ENCODE measurements around the gene NMT2. TPM values are rescaled to one million over a fixed set of nuclear protein-coding genes. Genes with fewer than 3 reads are reported as not detected.
A peak's percentile ranks its signal among the peaks of the same experiment; 100 is the strongest.

The NMT2 gene
- total RNA-seq, 2 experiments from 2014 or later = 30.2 to 36.5 TPM

- CTCF ChIA-PET = no interaction called here
- H3K4me1 Mint-ChIP-seq (ENCODE audit: low read depth) = peaks cover 5% of the 10 kb centered on the region
These were observed 10.0 kb downstream of the NMT2 start for GRCh38 chr10:15158448-15158847.

GRCh38 chr10:15155978-15156656 is 12.4 kb downstream of the NMT2 start:
- no peak overlapping the region for H3K27ac Mint-ChIP-seq
- ChIA-PET CTCF (no interaction called here), POLR2A (no interaction called here)
- peaks cover 28% of the 10 kb centered on the region for H3K36me3 Mint-ChIP-seq (ENCODE audit: low read depth)
- H3K4me1 Mint-ChIP-seq (ENCODE audit: low read depth) = peaks cover 2% of the 10 kb centered on the region
- ATAC-seq (no peak), DNase-seq (no peak)
- no peaks in the 10 kb centered on the region for H3K27me3 Mint-ChIP-seq (ENCODE audit: low read depth)
- H3K9me3 Mint-ChIP-seq (ENCODE audit: insufficient read depth) = no peaks in the 10 kb centered on the region
- no peak overlapping the region for H3K4me3 Mint-ChIP-seq

More at GRCh38 chr10:15158448-15158847, 10.0 kb downstream of the NMT2 start:
- Mint-ChIP-seq H3K27me3 (ENCODE audit: low read depth) (no peaks in the 10 kb centered on the region), H3K27ac (no peak overlapping the region), H3K4me3 (no peak overlapping the region), H3K36me3 (ENCODE audit: low read depth) (peaks cover 27% of the 10 kb centered on the region), H3K9me3 (ENCODE audit: insufficient read depth) (no peaks in the 10 kb centered on the region)
- POLR2A ChIA-PET = no interaction called here
- ATAC-seq (no peak), DNase-seq (no peak)

GRCh38 chr10:15152556-15152955 is 15.9 kb downstream of the NMT2 start:
- Mint-ChIP-seq H3K9me3 (ENCODE audit: insufficient read depth) (no peaks in the 10 kb centered on the region), H3K36me3 (ENCODE audit: low read depth) (peaks cover 23% of the 10 kb centered on the region), H3K4me1 (ENCODE audit: low read depth) (no peaks in the 10 kb centered on the region), H3K27me3 (ENCODE audit: low read depth) (no peaks in the 10 kb centered on the region), H3K4me3 (no peak overlapping the region), H3K27ac (no peak overlapping the region)
- DNase-seq (no peak), ATAC-seq (no peak)
- ChIA-PET POLR2A (interaction anchor here (1.6 kb wide), 1 partner anchor 15 kb away, joined by 4 read pairs; no protein-coding TSS in a partner anchor), CTCF (no interaction called here)

- Mint-ChIP-seq H3K4me1 (ENCODE audit: low read depth) (peaks cover 9% of the 10 kb centered on the region), H3K36me3 (ENCODE audit: low read depth) (peaks cover 15% of the 10 kb centered on the region), H3K9me3 (ENCODE audit: insufficient read depth) (no peaks in the 10 kb centered on the region), H3K27me3 (ENCODE audit: low read depth) (no peaks in the 10 kb centered on the region), H3K27ac (no peak overlapping the region), H3K4me3 (no peak overlapping the region)
- ATAC-seq = no peak
- DNase-seq = no peak
- CTCF ChIA-PET = interaction anchor here (0.8 kb wide), 1 partner anchor 178 kb away, joined by 3 read pairs; no protein-coding TSS in a partner anchor
- POLR2A ChIA-PET = interaction anchor here (1.0 kb wide), 1 partner anchor 8 kb away, joined by 3 read pairs; no protein-coding TSS in a partner anchor
These were observed 17.9 kb downstream of the NMT2 start for GRCh38 chr10:15150563-15150962.

GRCh38 chr10:15149042-15149771 is 19.3 kb downstream of the NMT2 start:
- DNase-seq (no peak), ATAC-seq (no peak)
- peaks cover 9% of the 10 kb centered on the region for H3K4me1 Mint-ChIP-seq (ENCODE audit: low read depth)
- POLR2A ChIA-PET = no interaction called here
- CTCF ChIA-PET = no interaction called here
- peaks cover 8% of the 10 kb centered on the region for H3K36me3 Mint-ChIP-seq (ENCODE audit: low read depth)
- no peaks in the 10 kb centered on the region for H3K9me3 Mint-ChIP-seq (ENCODE audit: insufficient read depth)
- H3K27ac Mint-ChIP-seq = no peak overlapping the region
- H3K4me3 Mint-ChIP-seq = no peak overlapping the region
- no peaks in the 10 kb centered on the region for H3K27me3 Mint-ChIP-seq (ENCODE audit: low read depth)

- peaks cover 10% of the 10 kb centered on the region for H3K4me1 Mint-ChIP-seq (ENCODE audit: low read depth)
- ChIA-PET CTCF (no interaction called here), POLR2A (no interaction called here)
- ATAC-seq (no peak), DNase-seq (no peak)
- peaks cover 5% of the 10 kb centered on the region for H3K36me3 Mint-ChIP-seq (ENCODE audit: low read depth)
- H3K27ac Mint-ChIP-seq = no peak overlapping the region
- H3K27me3 Mint-ChIP-seq (ENCODE audit: low read depth) = no peaks in the 10 kb centered on the region
- H3K4me3 Mint-ChIP-seq = no peak overlapping the region
- H3K9me3 Mint-ChIP-seq (ENCODE audit: insufficient read depth) = no peaks in the 10 kb centered on the region
These were observed 20.7 kb downstream of the NMT2 start for GRCh38 chr10:15147594-15148392.

GRCh38 chr10:15146366-15146765 is 22.1 kb downstream of the NMT2 start:
- no peaks in the 10 kb centered on the region for H3K9me3 Mint-ChIP-seq (ENCODE audit: insufficient read depth)
- H3K27ac Mint-ChIP-seq = no peak overlapping the region
- ATAC-seq = no peak
- ChIA-PET POLR2A (no interaction called here), CTCF (no interaction called here)
- H3K4me1 Mint-ChIP-seq (ENCODE audit: low read depth) = peaks cover 23% of the 10 kb centered on the region
- no peaks in the 10 kb centered on the region for H3K27me3 Mint-ChIP-seq (ENCODE audit: low read depth)
- peaks cover 7% of the 10 kb centered on the region for H3K36me3 Mint-ChIP-seq (ENCODE audit: low read depth)
- no peak overlapping the region for H3K4me3 Mint-ChIP-seq
- DNase-seq = no peak

GRCh38 chr10:15144788-15145187 is 23.7 kb downstream of the NMT2 start:
- POLR2A ChIA-PET = no interaction called here
- peaks cover 32% of the 10 kb centered on the region for H3K4me1 Mint-ChIP-seq (ENCODE audit: low read depth)
- no peaks in the 10 kb centered on the region for H3K27me3 Mint-ChIP-seq (ENCODE audit: low read depth)
- no peak overlapping the region for H3K4me3 Mint-ChIP-seq
- no peak for ATAC-seq
- no peak for DNase-seq
- no peaks in the 10 kb centered on the region for H3K9me3 Mint-ChIP-seq (ENCODE audit: insufficient read depth)
- CTCF ChIA-PET = no interaction called here
- H3K36me3 Mint-ChIP-seq (ENCODE audit: low read depth) = peaks cover 18% of the 10 kb centered on the region
- no peak overlapping the region for H3K27ac Mint-ChIP-seq

GRCh38 chr10:15141136-15142054 is 27.1 kb downstream of the NMT2 start:
- Mint-ChIP-seq H3K9me3 (ENCODE audit: insufficient read depth) (no peaks in the 10 kb centered on the region), H3K36me3 (ENCODE audit: low read depth) (peaks cover 33% of the 10 kb centered on the region), H3K27me3 (ENCODE audit: low read depth) (no peaks in the 10 kb centered on the region), H3K27ac (no peak overlapping the region), H3K4me3 (peak overlapping the region; percentile 12), H3K4me1 (ENCODE audit: low read depth) (peaks cover 28% of the 10 kb centered on the region)
- ChIA-PET POLR2A (interaction anchor here (0.8 to 1.1 kb wide), 3 partner anchors 9 to 42 kb away, joined by 3 read pairs; no protein-coding TSS in a partner anchor), CTCF (interaction anchor here (0.9 to 2.3 kb wide), 6 partner anchors 12 to 251 kb away, joined by 3 to 9 read pairs (median 3); no protein-coding TSS in a partner anchor)
- DNase-seq (no peak), ATAC-seq (peak; percentile 48)

GRCh38 chr10:15140698-15141097 is 27.8 kb downstream of the NMT2 start:
- ATAC-seq = no peak
- no peaks in the 10 kb centered on the region for H3K27me3 Mint-ChIP-seq (ENCODE audit: low read depth)
- H3K27ac Mint-ChIP-seq = no peak overlapping the region
- peaks cover 23% of the 10 kb centered on the region for H3K4me1 Mint-ChIP-seq (ENCODE audit: low read depth)
- no peaks in the 10 kb centered on the region for H3K9me3 Mint-ChIP-seq (ENCODE audit: insufficient read depth)
- H3K4me3 Mint-ChIP-seq = no peak overlapping the region
- peaks cover 33% of the 10 kb centered on the region for H3K36me3 Mint-ChIP-seq (ENCODE audit: low read depth)
- DNase-seq = no peak
- POLR2A ChIA-PET = interaction anchor here (0.8 to 1.1 kb wide), 2 partner anchors 9 to 41 kb away, joined by 3 read pairs; no protein-coding TSS in a partner anchor
- CTCF ChIA-PET = interaction anchor here (0.9 to 2.3 kb wide), 3 partner anchors 26 to 251 kb away, joined by 3 to 9 read pairs (median 3); no protein-coding TSS in a partner anchor

- CTCF ChIA-PET = interaction anchor here (0.8 kb wide), 1 partner anchor 30 kb away, joined by 3 read pairs; no protein-coding TSS in a partner anchor
- Mint-ChIP-seq H3K4me3 (no peak overlapping the region), H3K27me3 (ENCODE audit: low read depth) (no peaks in the 10 kb centered on the region), H3K27ac (no peak overlapping the region), H3K9me3 (ENCODE audit: insufficient read depth) (no peaks in the 10 kb centered on the region), H3K36me3 (ENCODE audit: low read depth) (peaks cover 54% of the 10 kb centered on the region), H3K4me1 (ENCODE audit: low read depth) (peaks cover 20% of the 10 kb centered on the region)
- POLR2A ChIA-PET = no interaction called here
- DNase-seq (no peak), ATAC-seq (no peak)
These were observed 30.9 kb downstream of the NMT2 start for GRCh38 chr10:15137636-15138035.

Measured in activated CD8-positive, alpha-beta T cell treated with anti-CD3 and anti-CD28 coated beads, Interleukin-2, amount 10 ng/mL, durations not matched to agents 7 days and 5 days (primary cell).